Fibroblast of villous mesenchyme (primary cell): ENCODE measurements around the gene PDZD7. TPM values are rescaled to one million over a fixed set of nuclear protein-coding genes. Genes with fewer than 3 reads are reported as not detected.

Experiments
- DNase-seq: peaks from one replicate; pipeline ENCODE4 v3.0.0-alpha.2; 2010; ENCODE audit warnings: low read depth
- H3K4me3 ChIP-seq: 2 replicates; pipeline ENCODE4 v1.5.1; 2011; ENCODE audit warnings: low read depth, mild to moderate bottlenecking, low read length
- CTCF ChIP-seq: IDR thresholded peaks from 2 replicates; pipeline ENCODE4 v1.5.1; 2012; ENCODE audit warnings: low read depth, mild to moderate bottlenecking, low read length; ENCODE audit not compliant: insufficient read depth
- total RNA-seq: library from RNA; depleted of rRNA; stranded (reverse); fragments of >200 nt; gene quantifications from 2 replicates; pipeline ENCODE4 v1.2.3, GENCODE V29; 2012

Gene PDZD7
- total RNA-seq, 1 donor, result 1.7 TPM

DNA sequence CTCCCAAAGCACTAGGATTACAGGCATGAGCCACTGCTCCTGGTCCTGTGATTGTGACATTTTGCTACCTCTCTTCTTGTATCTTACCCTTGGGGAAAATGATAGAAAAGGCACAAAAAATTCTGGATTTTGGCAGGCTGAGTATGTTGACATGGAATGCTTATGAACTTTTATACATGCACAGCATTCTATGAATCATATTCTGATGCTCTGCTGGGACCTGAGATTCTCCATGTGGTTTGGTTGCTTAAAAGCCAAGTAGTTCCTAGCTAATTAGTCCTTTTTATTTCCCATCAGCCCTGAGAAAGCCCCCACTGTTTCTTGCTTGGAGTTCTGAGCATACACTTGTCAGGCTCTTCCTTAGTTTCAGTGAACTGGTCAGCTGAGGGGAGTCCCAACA lies 22.6 kb upstream of the PDZD7 start:
- no peak overlapping the region for H3K4me3 ChIP-seq
- DNase-seq, result no peak
- TF ChIP-seq CTCF, result no peak

DNA sequence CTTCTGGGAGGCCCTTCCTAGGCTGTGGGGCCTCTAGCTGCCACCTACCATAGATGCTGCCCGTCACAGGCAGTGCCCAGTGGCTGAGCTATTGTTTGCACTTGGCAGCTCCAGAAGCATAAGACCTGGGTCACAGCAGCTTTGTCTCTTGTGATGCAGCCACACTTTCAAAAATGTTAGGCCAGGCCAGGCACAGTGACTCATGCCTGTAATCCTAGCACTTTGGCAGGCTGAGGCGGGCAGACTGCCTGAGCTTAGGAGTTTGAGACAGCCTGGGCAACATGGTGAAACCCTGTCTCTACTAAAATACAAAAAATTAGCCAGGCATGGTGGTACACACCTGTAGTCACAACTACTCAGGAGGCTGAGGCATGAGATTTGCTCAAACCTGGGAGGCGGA lies 21.4 kb upstream of the PDZD7 start:
- peak; percentile 49 for DNase-seq

DNA sequence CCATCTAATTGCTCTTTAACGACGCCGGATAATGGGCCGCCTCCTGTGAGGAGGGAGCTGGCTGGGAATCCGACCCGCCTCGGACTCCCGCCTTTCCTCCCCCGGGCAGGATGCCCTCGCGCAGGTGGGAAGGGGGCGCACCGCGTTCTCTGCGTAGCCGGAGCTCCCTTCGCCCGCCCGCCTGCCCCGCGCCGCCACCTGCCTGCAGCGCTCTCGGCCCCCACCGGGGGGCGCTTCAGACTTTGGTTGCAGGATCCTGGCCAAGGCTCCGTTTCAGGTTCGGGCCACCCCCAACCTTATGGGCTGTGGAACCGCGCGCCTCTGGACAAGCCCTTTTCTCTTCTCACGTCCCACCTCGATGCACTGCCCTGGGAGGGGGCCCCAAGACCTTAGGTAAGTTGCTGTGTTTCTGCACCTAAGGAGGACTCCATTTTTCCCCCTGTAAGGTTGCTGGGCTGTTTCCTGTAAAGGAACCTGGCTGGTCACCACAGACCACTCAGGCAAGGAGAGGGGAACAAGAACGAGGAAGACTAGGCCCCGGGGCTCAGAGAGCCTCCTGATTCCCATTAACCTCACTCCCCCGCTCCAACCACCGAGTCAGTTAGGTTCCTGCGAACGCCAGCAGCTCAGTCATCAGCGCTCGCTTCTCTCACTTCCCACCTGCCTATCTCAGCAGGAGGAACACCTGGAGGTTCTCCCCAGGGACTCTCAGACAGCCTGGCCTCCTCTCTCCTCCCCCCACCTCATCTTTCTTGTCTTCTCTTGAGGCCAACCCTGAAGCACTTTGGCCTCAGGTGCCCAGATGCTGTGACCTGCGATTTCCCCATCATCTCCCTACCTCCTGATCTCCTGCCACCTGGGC lies 19.5 kb upstream of the PDZD7 start:
- H3K4me3 ChIP-seq, result peak overlapping the region; percentile 39
- peak; percentile 86 for TF ChIP-seq CTCF
- peak; percentile 52 for DNase-seq

More for the DNA sequence above, 21.4 kb upstream of the PDZD7 start:
- H3K4me3 ChIP-seq, result no peak overlapping the region
- no peak for TF ChIP-seq CTCF

- H3K4me3 ChIP-seq, result no peak overlapping the region
- DNase-seq, result no peak
- no peak for TF ChIP-seq CTCF
Observed at GRCh38 chr10:101047961-101048892, 17.3 kb upstream of the PDZD7 start.

DNA sequence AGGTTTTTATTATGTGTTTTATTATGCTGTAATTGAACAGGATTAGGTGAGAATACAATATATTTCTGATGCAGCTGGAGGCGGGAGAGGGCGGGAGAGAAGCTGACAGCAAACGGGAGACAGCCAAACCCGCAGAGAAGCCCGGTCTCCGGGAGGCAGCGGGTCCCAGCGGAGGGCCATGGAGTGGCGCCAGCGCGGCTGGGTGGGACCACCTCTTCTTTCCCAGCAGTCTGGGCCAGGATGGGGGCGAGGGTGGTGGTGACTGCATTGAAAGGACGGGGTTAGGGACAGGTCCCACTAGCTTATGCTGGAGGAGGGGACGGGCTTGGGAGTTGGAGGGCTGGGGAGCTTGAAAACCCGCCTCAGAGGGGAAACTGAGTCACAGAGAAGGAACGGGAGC lies 16.3 kb upstream of the PDZD7 start:
- no peak overlapping the region for H3K4me3 ChIP-seq
- TF ChIP-seq CTCF, result no peak
- no peak for DNase-seq

DNA sequence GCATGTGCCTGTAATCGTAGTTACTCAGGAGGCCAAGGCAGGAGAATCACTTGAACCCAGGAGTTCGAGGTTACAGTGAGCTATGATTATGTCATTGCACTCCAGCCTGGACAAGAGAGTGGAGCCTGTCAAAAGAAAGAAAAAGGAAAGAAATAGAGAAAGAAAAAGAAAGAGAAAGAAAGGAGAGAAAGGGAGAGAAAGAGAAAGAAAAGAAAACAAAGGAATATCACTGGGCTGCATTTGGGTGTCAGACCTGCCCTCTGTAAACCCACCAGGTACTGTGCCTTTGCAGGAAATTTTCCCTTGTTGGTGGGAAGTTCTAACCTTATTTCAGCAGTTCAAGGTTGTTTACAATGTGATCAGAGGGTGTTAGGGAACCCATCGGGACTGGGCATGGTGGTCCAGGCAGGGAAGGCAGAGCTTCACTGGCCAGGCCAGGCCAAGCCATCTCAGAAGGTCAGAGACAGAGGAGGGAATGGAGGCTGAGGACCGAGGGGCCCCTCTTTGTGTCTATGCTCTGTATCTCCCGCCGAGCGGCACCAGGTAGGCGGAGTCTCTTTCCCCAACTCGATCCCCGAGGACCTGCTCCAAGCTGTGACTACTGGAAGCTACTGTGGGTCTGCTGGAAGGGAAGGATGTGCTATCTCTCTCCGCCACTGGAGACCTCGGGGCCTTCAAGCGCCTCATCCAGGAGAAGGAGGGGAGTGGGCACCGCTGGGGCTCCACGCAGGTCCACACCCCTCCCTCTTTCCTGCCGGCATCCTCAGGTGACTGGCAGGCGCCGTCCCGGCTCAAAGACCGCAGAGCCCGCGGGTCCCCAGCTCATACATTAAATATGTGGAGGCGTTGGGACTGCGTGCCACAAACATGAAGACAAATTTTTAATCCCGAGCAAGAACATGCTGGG lies 15.7 kb upstream of the PDZD7 start:
- no peak overlapping the region for H3K4me3 ChIP-seq
- no peak for DNase-seq
- TF ChIP-seq CTCF, result no peak
